ENCODE results near the gene SNX8. TPM values are rescaled to one million over a fixed set of nuclear protein-coding genes. Genes with fewer than 3 reads are reported as not detected.

The SNX8 gene
- polyA plus RNA-seq, 1 donor from 2014 or later, result 5.7 TPM

- no peaks in the 10 kb centered on the region for H3K9me2 ChIP-seq (ENCODE audit: insufficient read depth, low read length)
- H3K9me3 ChIP-seq (ENCODE audit: low read length), result no peaks in the 10 kb centered on the region
- H2AFZ ChIP-seq (ENCODE audit: low read depth, low read length), result no peak overlapping the region
- no peak overlapping the region for H3K27ac ChIP-seq (ENCODE audit: low read length)
- H3K4me2 ChIP-seq (ENCODE audit: low read length), result no peak overlapping the region
- TF ChIP-seq MXI1 (conservative IDR thresholded peaks at IDR 0.05; ENCODE audit: poor library complexity, severe bottlenecking), result no peak
- no peak for TF ChIP-seq EP300 (conservative IDR thresholded peaks at IDR 0.05; ENCODE audit: poor library complexity, severe bottlenecking)
- no peak for TF ChIP-seq CTCF (IDR thresholded peaks at IDR 0.05; ENCODE audit: poor library complexity, severe bottlenecking)
- no peak for TF ChIP-seq POLR2AphosphoS5 (IDR thresholded peaks at IDR 0.05)
- no peak for TF ChIP-seq RAD21 (conservative IDR thresholded peaks at IDR 0.05)
- TF ChIP-seq TAF1 (IDR thresholded peaks at IDR 0.05; ENCODE audit: low read depth), result no peak
- TF ChIP-seq EZH2 (IDR thresholded peaks at IDR 0.05; ENCODE audit: borderline replicate concordance, insufficient read depth, low read length, poor library complexity, severe bottlenecking), result no peak
- no peak for TF ChIP-seq SMC3 (conservative IDR thresholded peaks at IDR 0.05; ENCODE audit: poor library complexity)
- no peak for TF ChIP-seq REST (IDR thresholded peaks at IDR 0.05; ENCODE audit: borderline replicate concordance)
- no peaks in the 10 kb centered on the region for H3F3A ChIP-seq (ENCODE audit: insufficient read depth, low read length, poor library complexity, severe bottlenecking)
- H3K36me3 ChIP-seq (ENCODE audit: insufficient read depth, low read length), result no peaks in the 10 kb centered on the region
- no peaks in the 10 kb centered on the region for H3K27me3 ChIP-seq (ENCODE audit: insufficient read depth, low read depth, low read length)
- H4K20me1 ChIP-seq (ENCODE audit: insufficient read depth), result no peaks in the 10 kb centered on the region
- no peaks in the 10 kb centered on the region for H3K79me2 ChIP-seq (replicated peaks; ENCODE audit: insufficient read depth, low read length)
- H3K4me3 ChIP-seq (ENCODE audit: low read length), result no peak overlapping the region
- no peak overlapping the region for H3K9ac ChIP-seq (ENCODE audit: low read length)
Observed at GRCh38 chr7:2317556-2318293, 3.5 kb upstream of the SNX8 start.

- H2AFZ ChIP-seq (ENCODE audit: low read depth, low read length), result no peak overlapping the region
- no peak overlapping the region for H3K27ac ChIP-seq (ENCODE audit: low read length)
- no peaks in the 10 kb centered on the region for H3K27me3 ChIP-seq (ENCODE audit: insufficient read depth, low read depth, low read length)
- no peaks in the 10 kb centered on the region for H4K20me1 ChIP-seq (ENCODE audit: insufficient read depth)
- H3K79me2 ChIP-seq (replicated peaks; ENCODE audit: insufficient read depth, low read length), result no peaks in the 10 kb centered on the region
- no peaks in the 10 kb centered on the region for H3K9me3 ChIP-seq (ENCODE audit: low read length)
- no peak overlapping the region for H3K4me3 ChIP-seq (ENCODE audit: low read length)
- H3K36me3 ChIP-seq (ENCODE audit: insufficient read depth, low read length), result no peaks in the 10 kb centered on the region
- H3F3A ChIP-seq (ENCODE audit: insufficient read depth, low read length, poor library complexity, severe bottlenecking), result no peaks in the 10 kb centered on the region
- no peaks in the 10 kb centered on the region for H3K9me2 ChIP-seq (ENCODE audit: insufficient read depth, low read length)
- no peak for TF ChIP-seq SMC3 (conservative IDR thresholded peaks at IDR 0.05; ENCODE audit: poor library complexity)
- TF ChIP-seq EZH2 (IDR thresholded peaks at IDR 0.05; ENCODE audit: borderline replicate concordance, insufficient read depth, low read length, poor library complexity, severe bottlenecking), result no peak
- no peak for TF ChIP-seq POLR2AphosphoS5 (IDR thresholded peaks at IDR 0.05)
- no peak for TF ChIP-seq CTCF (IDR thresholded peaks at IDR 0.05; ENCODE audit: poor library complexity, severe bottlenecking)
- TF ChIP-seq REST (IDR thresholded peaks at IDR 0.05; ENCODE audit: borderline replicate concordance), result no peak
- no peak for TF ChIP-seq RAD21 (conservative IDR thresholded peaks at IDR 0.05)
- TF ChIP-seq EP300 (conservative IDR thresholded peaks at IDR 0.05; ENCODE audit: poor library complexity, severe bottlenecking), result no peak
- TF ChIP-seq MXI1 (conservative IDR thresholded peaks at IDR 0.05; ENCODE audit: poor library complexity, severe bottlenecking), result no peak
- no peak for TF ChIP-seq TAF1 (IDR thresholded peaks at IDR 0.05; ENCODE audit: low read depth)
- H3K4me2 ChIP-seq (ENCODE audit: low read length), result no peak overlapping the region
- H3K9ac ChIP-seq (ENCODE audit: low read length), result no peak overlapping the region
Observed at GRCh38 chr7:2316578-2316977, 2.3 kb upstream of the SNX8 start.

Measured in neural cell (in vitro differentiated cells).